Measurements from ENCODE around the gene TMIGD3.

TMIGD3 gene

GRCh38 chr1:111507411-111508201 lies 4.2 kb upstream of the TMIGD3 start:
- DNase-seq (ENCODE audit: low read depth, low spot score): no peak

- DNase-seq (ENCODE audit: low read depth, low spot score): no peak
Measured at GRCh38 chr1:111506561-111506960, 3.1 kb upstream of the TMIGD3 start.

GRCh38 chr1:111505641-111506119 lies 2.2 kb upstream of the TMIGD3 start:
- no peak for DNase-seq (ENCODE audit: low read depth, low spot score)

- DNase-seq (ENCODE audit: low read depth, low spot score): no peak
Measured at GRCh38 chr1:111504097-111504496, 664 bp upstream of the TMIGD3 start.

GRCh38 chr1:111501645-111502044 lies 1.8 kb downstream of the TMIGD3 start:
- DNase-seq (ENCODE audit: low read depth, low spot score): no peak

- no peak for DNase-seq (ENCODE audit: low read depth, low spot score)
Measured at GRCh38 chr1:111499026-111499785, 4.2 kb downstream of the TMIGD3 start.

- DNase-seq (ENCODE audit: low read depth, low spot score): no peak
Measured at GRCh38 chr1:111497592-111497991, 5.8 kb downstream of the TMIGD3 start.

- DNase-seq (ENCODE audit: low read depth, low spot score): no peak
Measured at GRCh38 chr1:111496398-111496797, 7.0 kb downstream of the TMIGD3 start.

- no peak for DNase-seq (ENCODE audit: low read depth, low spot score)
Measured at GRCh38 chr1:111491070-111491469, 12.4 kb downstream of the TMIGD3 start.

- DNase-seq (ENCODE audit: low read depth, low spot score): no peak
Measured at GRCh38 chr1:111490220-111490619, 13.2 kb downstream of the TMIGD3 start.

- no peak for DNase-seq (ENCODE audit: low read depth, low spot score)
Measured at GRCh38 chr1:111489604-111490003, 13.8 kb downstream of the TMIGD3 start.

- no peak for DNase-seq (ENCODE audit: low read depth, low spot score)
Measured at GRCh38 chr1:111488669-111489068, 14.8 kb downstream of the TMIGD3 start.

GRCh38 chr1:111487133-111487532 lies 16.3 kb downstream of the TMIGD3 start:
- DNase-seq (ENCODE audit: low read depth, low spot score): no peak

GRCh38 chr1:111486431-111486830 lies 17.0 kb downstream of the TMIGD3 start:
- no peak for DNase-seq (ENCODE audit: low read depth, low spot score)

GRCh38 chr1:111484391-111485026 lies 18.9 kb downstream of the TMIGD3 start:
- DNase-seq (ENCODE audit: low read depth, low spot score): no peak

GRCh38 chr1:111483876-111484275 lies 19.6 kb downstream of the TMIGD3 start:
- DNase-seq (ENCODE audit: low read depth, low spot score): no peak

GRCh38 chr1:111483166-111483565 lies 20.3 kb downstream of the TMIGD3 start:
- DNase-seq (ENCODE audit: low read depth, low spot score): no peak

- no peak for DNase-seq (ENCODE audit: low read depth, low spot score)
Measured at GRCh38 chr1:111481387-111482221, 21.8 kb downstream of the TMIGD3 start.

- no peak for DNase-seq (ENCODE audit: low read depth, low spot score)
Measured at GRCh38 chr1:111480674-111481073, 22.8 kb downstream of the TMIGD3 start.

GRCh38 chr1:111476761-111477309 lies 26.6 kb downstream of the TMIGD3 start:
- no peak for DNase-seq (ENCODE audit: low read depth, low spot score)

- no peak for DNase-seq (ENCODE audit: low read depth, low spot score)
Measured at GRCh38 chr1:111476214-111476613, 27.2 kb downstream of the TMIGD3 start.

Measured in activated naive CD8-positive, alpha-beta T cell treated with anti-CD3 and anti-CD28 coated beads, Interleukin-2, amount 50 U/mL, for 16 hours (primary cell).